ENCODE measurements around the gene LRRC28.

DNA sequence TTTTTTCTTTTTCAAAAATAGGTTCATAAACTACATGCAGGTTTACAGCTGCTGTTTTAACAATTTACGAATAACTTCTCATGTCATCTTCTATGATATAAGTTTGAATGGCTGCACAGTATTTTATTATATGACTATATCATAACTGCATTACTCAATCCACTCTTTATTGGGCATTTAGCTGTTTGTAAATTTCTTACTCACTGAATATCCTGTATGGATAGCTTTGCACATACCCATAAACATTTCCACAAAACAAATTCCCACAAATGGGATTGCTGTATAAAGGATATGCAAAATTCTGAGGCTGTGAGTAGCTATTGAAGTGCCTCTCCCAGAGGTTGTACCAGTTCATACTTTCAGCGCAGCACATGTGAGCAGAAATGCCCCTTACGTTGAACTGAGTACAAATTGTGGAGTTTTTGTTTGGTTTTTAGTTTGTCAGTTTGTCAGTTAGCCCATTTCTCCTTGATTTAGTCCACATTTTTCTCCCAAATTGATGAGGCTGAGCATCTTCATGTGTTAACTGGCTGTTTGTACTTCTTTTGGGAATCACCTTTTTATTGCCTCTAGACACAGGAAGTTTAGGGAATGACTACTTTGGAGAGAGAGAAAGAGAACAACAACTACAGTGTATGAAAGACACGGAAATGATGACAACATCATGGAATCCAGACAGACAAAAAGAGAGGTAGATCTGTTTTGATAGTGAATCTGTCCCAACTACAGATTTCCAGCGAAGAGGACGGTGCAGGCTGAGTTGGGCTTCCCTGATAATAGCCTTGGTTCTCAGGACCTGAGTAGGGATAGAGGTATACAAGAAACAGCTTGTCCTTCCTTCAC lies 26.7 kb upstream of the LRRC28 start:
- TF ChIP-seq, protein P1, sequence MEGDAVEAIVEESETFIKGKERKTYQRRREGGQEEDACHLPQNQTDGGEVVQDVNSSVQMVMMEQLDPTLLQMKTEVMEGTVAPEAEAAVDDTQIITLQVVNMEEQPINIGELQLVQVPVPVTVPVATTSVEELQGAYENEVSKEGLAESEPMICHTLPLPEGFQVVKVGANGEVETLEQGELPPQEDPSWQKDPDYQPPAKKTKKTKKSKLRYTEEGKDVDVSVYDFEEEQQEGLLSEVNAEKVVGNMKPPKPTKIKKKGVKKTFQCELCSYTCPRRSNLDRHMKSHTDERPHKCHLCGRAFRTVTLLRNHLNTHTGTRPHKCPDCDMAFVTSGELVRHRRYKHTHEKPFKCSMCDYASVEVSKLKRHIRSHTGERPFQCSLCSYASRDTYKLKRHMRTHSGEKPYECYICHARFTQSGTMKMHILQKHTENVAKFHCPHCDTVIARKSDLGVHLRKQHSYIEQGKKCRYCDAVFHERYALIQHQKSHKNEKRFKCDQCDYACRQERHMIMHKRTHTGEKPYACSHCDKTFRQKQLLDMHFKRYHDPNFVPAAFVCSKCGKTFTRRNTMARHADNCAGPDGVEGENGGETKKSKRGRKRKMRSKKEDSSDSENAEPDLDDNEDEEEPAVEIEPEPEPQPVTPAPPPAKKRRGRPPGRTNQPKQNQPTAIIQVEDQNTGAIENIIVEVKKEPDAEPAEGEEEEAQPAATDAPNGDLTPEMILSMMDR (IDR thresholded peaks at IDR 0.05; ENCODE audit: low read depth, low read length) = no peak
- no peak for TF ChIP-seq EZH2phosphoT487 (IDR thresholded peaks at IDR 0.05; ENCODE audit: low read depth)

Data from OCI-LY3 (cell line).